Measurements from ENCODE around the gene TMED6. TPM values are rescaled to one million over a fixed set of nuclear protein-coding genes. Genes with fewer than 3 reads are reported as not detected.

The TMED6 gene
- 1 to 10 TPM in 1 of 4 donors, not detected in 3; 2.2 TPM for total RNA-seq

- H3K36me3 ChIP-seq = peaks cover 0 to 43% of the 10 kb centered on the region in 2 donors
- no peak within 1 kb of the TSS for H3K4me3 ChIP-seq
- no peak for TF ChIP-seq POLR2AphosphoS5 (IDR thresholded peaks at IDR 0.05)
- TF ChIP-seq CTCF (IDR thresholded peaks at IDR 0.05) = no peak
- no peak for TF ChIP-seq POLR2A (IDR thresholded peaks at IDR 0.05)
- no peak for TF ChIP-seq EP300 (IDR thresholded peaks at IDR 0.05)
- no peak for ATAC-seq
- no peak within 1 kb of the TSS for H3K27ac ChIP-seq
- H3K27me3 ChIP-seq = no peaks in the 10 kb centered on the region
- no peaks in the 10 kb centered on the region for H3K9me3 ChIP-seq
- no peaks in the 10 kb centered on the region for H3K4me1 ChIP-seq
- WGBS, 2 donors (ENCODE audit: low coverage in 1 of 2) = 77 to 90% methylated on average over 4 to 8 of the region's 12 CpGs
Observed at GRCh38 chr16:69351309-69352027, at the start of gene TMED6. Gene TMED6, minus strand, starts transcription at chr16:69351786. Its CDS starts 33 bp downstream, at chr16:69351753.

- Histone ChIP-seq H3K4me1 (peaks cover 6 to 42% (median 14%) of the 10 kb centered on the region in 3 donors), H3K9me3 (no peaks in the 10 kb centered on the region), H3K27me3 (no peaks in the 10 kb centered on the region), H3K36me3 (no peaks in the 10 kb centered on the region), H3K27ac (no peak overlapping the region), H3K4me3 (no peak overlapping the region)
- ATAC-seq = no peak
- TF ChIP-seq CTCF (IDR thresholded peaks at IDR 0.05) (no peak), POLR2A (IDR thresholded peaks at IDR 0.05) (no peak)
- 65 to 69% methylated on average over 2 to 3 of the region's 3 CpGs for WGBS, 2 donors (ENCODE audit: low coverage in 1 of 2)
Observed at GRCh38 chr16:69399361-69399760, 47.8 kb upstream of the TMED6 start.

GRCh38 chr16:69397821-69398521, 46.4 kb upstream of the TMED6 start:
- no peaks in the 10 kb centered on the region for H3K27me3 ChIP-seq
- ATAC-seq = peak; percentile 66
- H3K27ac ChIP-seq = peak overlapping the region in 3 of 4 donors; percentile 11 to 58 (median 50)
- TF ChIP-seq POLR2A (IDR thresholded peaks at IDR 0.05) (no peak), EP300 (IDR thresholded peaks at IDR 0.05) (no peak), POLR2AphosphoS5 (IDR thresholded peaks at IDR 0.05) (no peak), CTCF (IDR thresholded peaks at IDR 0.05) (peak; percentile 28 to 60 (median 60))
- peaks cover 6 to 34% (median 8%) of the 10 kb centered on the region in 3 donors for H3K4me1 ChIP-seq
- H3K9me3 ChIP-seq = no peaks in the 10 kb centered on the region
- H3K4me3 ChIP-seq = no peak overlapping the region
- 33 to 37% methylated on average over 5 of the region's 6 CpGs for WGBS, 2 donors (ENCODE audit: low coverage in 1 of 2)
- no peaks in the 10 kb centered on the region for H3K36me3 ChIP-seq

GRCh38 chr16:69396187-69397061, 44.8 kb upstream of the TMED6 start:
- Histone ChIP-seq H3K27me3 (no peaks in the 10 kb centered on the region), H3K9me3 (no peaks in the 10 kb centered on the region), H3K4me3 (no peak overlapping the region), H3K36me3 (no peaks in the 10 kb centered on the region), H3K4me1 (peaks cover 6 to 34% (median 8%) of the 10 kb centered on the region in 3 donors), H3K27ac (peak overlapping the region; percentile 79 to 88 (median 82))
- ATAC-seq = peak; percentile 86
- TF ChIP-seq CTCF (IDR thresholded peaks at IDR 0.05) (peak in 3 of 4 experiments; percentile 73 to 81 (median 73)), POLR2A (IDR thresholded peaks at IDR 0.05) (no peak), POLR2AphosphoS5 (IDR thresholded peaks at IDR 0.05) (peak; percentile 50)
- WGBS, 2 donors (ENCODE audit: low coverage in 1 of 2) = 23 to 26% methylated on average over 13 of the region's 13 CpGs

Measured in gastroesophageal sphincter (tissue), 4 donors.